ENCODE data around the gene KRTAP1-3.

DNA sequence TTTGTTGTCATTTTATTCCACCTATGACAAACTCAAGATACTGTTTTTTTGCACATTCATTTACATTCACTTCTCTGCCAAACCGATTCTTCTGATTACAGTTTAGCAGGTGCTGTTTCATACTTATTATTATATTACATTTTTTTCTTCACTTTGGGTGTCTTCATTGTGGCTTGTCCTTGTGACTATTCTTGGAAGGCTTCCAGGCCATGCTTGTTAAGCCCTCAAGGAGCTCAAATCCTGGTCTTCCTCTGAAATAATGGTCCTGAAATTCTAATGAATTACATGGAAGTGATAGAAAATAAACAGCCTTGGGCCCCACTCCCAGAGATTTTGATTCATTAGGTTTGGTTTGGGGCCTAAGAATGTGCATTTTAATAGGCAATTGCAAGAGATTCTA is 29.6 kb upstream of the KRTAP1-3 start:
- TF ChIP-seq, protein P1, sequence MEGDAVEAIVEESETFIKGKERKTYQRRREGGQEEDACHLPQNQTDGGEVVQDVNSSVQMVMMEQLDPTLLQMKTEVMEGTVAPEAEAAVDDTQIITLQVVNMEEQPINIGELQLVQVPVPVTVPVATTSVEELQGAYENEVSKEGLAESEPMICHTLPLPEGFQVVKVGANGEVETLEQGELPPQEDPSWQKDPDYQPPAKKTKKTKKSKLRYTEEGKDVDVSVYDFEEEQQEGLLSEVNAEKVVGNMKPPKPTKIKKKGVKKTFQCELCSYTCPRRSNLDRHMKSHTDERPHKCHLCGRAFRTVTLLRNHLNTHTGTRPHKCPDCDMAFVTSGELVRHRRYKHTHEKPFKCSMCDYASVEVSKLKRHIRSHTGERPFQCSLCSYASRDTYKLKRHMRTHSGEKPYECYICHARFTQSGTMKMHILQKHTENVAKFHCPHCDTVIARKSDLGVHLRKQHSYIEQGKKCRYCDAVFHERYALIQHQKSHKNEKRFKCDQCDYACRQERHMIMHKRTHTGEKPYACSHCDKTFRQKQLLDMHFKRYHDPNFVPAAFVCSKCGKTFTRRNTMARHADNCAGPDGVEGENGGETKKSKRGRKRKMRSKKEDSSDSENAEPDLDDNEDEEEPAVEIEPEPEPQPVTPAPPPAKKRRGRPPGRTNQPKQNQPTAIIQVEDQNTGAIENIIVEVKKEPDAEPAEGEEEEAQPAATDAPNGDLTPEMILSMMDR (IDR thresholded peaks at IDR 0.05) = no peak
- no peak for TF ChIP-seq POLR2A (IDR thresholded peaks at IDR 0.05)
- TF ChIP-seq POLR2AphosphoS5 (IDR thresholded peaks at IDR 0.05) = no peak

Data from breast epithelium (tissue), 3 donors.